Testis (tissue), 3 donors: Measurements from ENCODE around the gene CREG1. TPM values are rescaled to one million over a fixed set of nuclear protein-coding genes. Genes with fewer than 3 reads are reported as not detected.

Experiments
- DNase-seq: peaks from one replicate; pipeline ENCODE4 v3.0.0-alpha.2; 2019
- H3K27ac ChIP-seq, 2 donors: fragments of 200-600 bp; sonication (generic); one replicate each; pipeline ENCODE4 v1.5.1; 2019
- H3K27me3 ChIP-seq: fragments of 200-600 bp; sonication (generic); one replicate; pipeline ENCODE4 v1.5.1; 2019
- H3K36me3 ChIP-seq: fragments of 200-600 bp; sonication (generic); one replicate; pipeline ENCODE4 v1.5.1; 2017; ENCODE audit warnings: low read depth; ENCODE audit errors: missing control alignments
- H3K4me1 ChIP-seq: fragments of 200-600 bp; sonication (generic); one replicate; pipeline ENCODE4 v1.5.1; 2019
- H3K4me3 ChIP-seq, 2 donors: fragments of 200-600 bp; sonication (generic); one replicate each; pipeline ENCODE4 v1.5.1; 2017 to 2019
- H3K9me3 ChIP-seq: fragments of 200-600 bp; sonication (generic); one replicate; pipeline ENCODE4 v1.5.1; 2017
- CTCF ChIP-seq, 3 experiments: fragments of 450-650 bp in 2 of 3; fragments of 200-600 bp in 1 of 3; sonication (generic) in 1 of 3; IDR thresholded peaks; one replicate each; pipeline ENCODE4 v1.5.1; 2016 to 2019; ENCODE audit warnings: antibody characterized with exemption in 3 of 3, mild to moderate bottlenecking in 2 of 3, moderate library complexity in 1 of 3
- POLR2A ChIP-seq: fragments of 450-650 bp; IDR thresholded peaks from one replicate; pipeline ENCODE4 v1.6.1; 2017; ENCODE audit warnings: antibody characterized with exemption, mild to moderate bottlenecking, moderate library complexity
- WGBS, 2 donors: methylation state at CpG; one replicate each; pipeline ENCODE4 v1.1.5; 2018; 5-methylcytosine and 5-hydroxymethylcytosine counted together
- intact Hi-C: fragments of 100-400 bp; cut with DNase I; formaldehyde crosslinking; loops from one replicate; pipeline ENCODE4 v1.15.1; 2023; ENCODE audit warnings: low total_unique reads
- polyA plus RNA-seq: library from polyadenylated mRNA; stranded (reverse); fragments of 350-450 nt; fragmentation: Illumina TruSeq; extraction: RNeasy Lipid Tissue Mini Kit (QIAGEN cat#74804); gene quantifications from one replicate; pipeline ENCODE4 v1.2.3, GENCODE V29; 2014; ENCODE audit warnings: low read depth, low replicate concordance; ENCODE audit not compliant: insufficient read depth
- total RNA-seq, 2 donors: library from RNA; depleted of rRNA; stranded (reverse); fragments of >200 nt; gene quantifications; one replicate each; pipeline ENCODE4 v1.2.3, GENCODE V29; 2016

The CREG1 gene
- total and polyA plus RNA-seq, 3 donors from 2014 or later = 82.4 to 215 (median 181) TPM

GRCh38 chr1:167587342-167587741 is 33.8 kb upstream of the CREG1 start:
- H3K4me3 ChIP-seq = no peak overlapping the region

GRCh38 chr1:167584581-167584980 is 31.0 kb upstream of the CREG1 start:
- WGBS, 2 donors = 93 to 96% methylated on average over 3 of the region's 3 CpGs
- TF ChIP-seq POLR2A (no peak), CTCF (IDR thresholded peaks at IDR 0.05) (no peak)
- Histone ChIP-seq H3K4me3 (no peak overlapping the region), H3K27ac (no peak overlapping the region), H3K36me3 (no peaks in the 10 kb centered on the region), H3K4me1 (no peaks in the 10 kb centered on the region), H3K27me3 (no peaks in the 10 kb centered on the region), H3K9me3 (no peaks in the 10 kb centered on the region)
- no peak for DNase-seq
- intact Hi-C loops = no loop called here

More at GRCh38 chr1:167587342-167587741, 33.8 kb upstream of the CREG1 start:
- no peak for DNase-seq
- no peak overlapping the region for H3K27ac ChIP-seq
- no peaks in the 10 kb centered on the region for H3K36me3 ChIP-seq
- intact Hi-C loops = no loop called here
- no peaks in the 10 kb centered on the region for H3K9me3 ChIP-seq
- TF ChIP-seq POLR2A = no peak
- no peak for TF ChIP-seq CTCF (IDR thresholded peaks at IDR 0.05)
- H3K4me1 ChIP-seq = no peaks in the 10 kb centered on the region
- 91% methylated on average over 2 of the region's 2 CpGs for WGBS, 2 donors
- no peaks in the 10 kb centered on the region for H3K27me3 ChIP-seq

GRCh38 chr1:167582722-167583121 is 29.2 kb upstream of the CREG1 start:
- WGBS, 2 donors = 80 to 97% methylated on average over 4 of the region's 4 CpGs
- Histone ChIP-seq H3K27ac (no peak overlapping the region), H3K4me1 (no peaks in the 10 kb centered on the region), H3K36me3 (no peaks in the 10 kb centered on the region), H3K27me3 (no peaks in the 10 kb centered on the region), H3K4me3 (no peak overlapping the region), H3K9me3 (no peaks in the 10 kb centered on the region)
- TF ChIP-seq CTCF (IDR thresholded peaks at IDR 0.05) (no peak), POLR2A (no peak)
- no peak for DNase-seq
- intact Hi-C loops = no loop called here

- 83 to 88% methylated on average over 1 of the region's 1 CpG for WGBS, 2 donors
- Histone ChIP-seq H3K4me3 (no peak overlapping the region), H3K4me1 (no peaks in the 10 kb centered on the region), H3K27me3 (no peaks in the 10 kb centered on the region), H3K27ac (no peak overlapping the region), H3K9me3 (no peaks in the 10 kb centered on the region), H3K36me3 (no peaks in the 10 kb centered on the region)
- intact Hi-C loops = no loop called here
- TF ChIP-seq POLR2A (no peak), CTCF (IDR thresholded peaks at IDR 0.05) (no peak)
- no peak for DNase-seq
Observed at GRCh38 chr1:167582064-167582463, 28.5 kb upstream of the CREG1 start.

GRCh38 chr1:167579986-167580385 is 26.4 kb upstream of the CREG1 start:
- no peak for DNase-seq
- H3K27me3 ChIP-seq = no peaks in the 10 kb centered on the region
- 75 to 83% methylated on average over 4 of the region's 4 CpGs for WGBS, 2 donors

More at GRCh38 chr1:167579986-167580385, 26.4 kb upstream of the CREG1 start:
- no peaks in the 10 kb centered on the region for H3K4me1 ChIP-seq
- no peaks in the 10 kb centered on the region for H3K36me3 ChIP-seq
- intact Hi-C loops = no loop called here
- no peak overlapping the region for H3K4me3 ChIP-seq
- no peak overlapping the region for H3K27ac ChIP-seq
- no peaks in the 10 kb centered on the region for H3K9me3 ChIP-seq
- TF ChIP-seq POLR2A (no peak), CTCF (IDR thresholded peaks at IDR 0.05) (no peak)
